Thyroid gland (tissue), 4 donors: ENCODE measurements around the gene TAPBPL. TPM values are rescaled to one million over a fixed set of nuclear protein-coding genes. Genes with fewer than 3 reads are reported as not detected.
A peak's percentile ranks its signal among the peaks of the same experiment; 100 is the strongest.

Source experiments
- DNase-seq, 2 donors: peaks; one replicate each; pipeline ENCODE4 v3.0.0-alpha.2; 2019
- H3K27ac ChIP-seq, 3 donors: fragments of 200-600 bp; sonication (generic); 1 replicate in 2 of 3; 2 replicates in 1 of 3; pipeline ENCODE4 v1.5.1; 2016 to 2019; ENCODE audit warnings: mild to moderate bottlenecking in 1 of 3, moderate library complexity in 1 of 3
- H3K27me3 ChIP-seq: fragments of 200-600 bp; sonication (generic); one replicate; pipeline ENCODE4 v1.5.1; 2019
- H3K36me3 ChIP-seq, 2 donors: fragments of 200-600 bp; sonication (generic); one replicate each; pipeline ENCODE4 v1.5.1; 2016 to 2019
- H3K4me1 ChIP-seq, 2 donors: fragments of 200-600 bp; sonication (generic); one replicate each; pipeline ENCODE4 v1.5.1; 2017 to 2019
- H3K4me3 ChIP-seq, 3 donors: fragments of 200-600 bp; sonication (generic); replicated peaks in 1 of 3; 1 replicate in 2 of 3; 2 replicates in 1 of 3; pipeline ENCODE4 v1.5.1; 2016; ENCODE audit warnings: mild to moderate bottlenecking in 1 of 3
- H3K9me3 ChIP-seq: fragments of 200-600 bp; sonication (generic); one replicate; pipeline ENCODE4 v1.5.1; 2017
- CTCF ChIP-seq, 6 experiments: fragments of 200-600 bp in 3 of 6; fragments of 450-650 bp in 3 of 6; sonication (generic) in 3 of 6; IDR thresholded peaks; one replicate each; pipeline ENCODE4 v1.5.1; 2016 to 2019; ENCODE audit warnings: antibody characterized with exemption in 6 of 6, mild to moderate bottlenecking in 2 of 6, inconsistent platforms in 1 of 6, moderate library complexity in 1 of 6
- POLR2A ChIP-seq, 2 donors: fragments of 450-650 bp; IDR thresholded peaks; one replicate each; pipeline ENCODE4 v1.6.1; 2017; ENCODE audit warnings: antibody characterized with exemption in 2 of 2, mild to moderate bottlenecking in 2 of 2, moderate library complexity in 1 of 2
- WGBS, 2 donors: methylation state at CpG; one replicate each; pipeline ENCODE4 v1.1.5; 2017; 5-methylcytosine and 5-hydroxymethylcytosine counted together
- intact Hi-C: fragments of 100-400 bp; cut with DNase I; formaldehyde crosslinking; loops from one replicate; pipeline ENCODE4 v1.15.1; 2023
- total RNA-seq, 4 donors: library from RNA; depleted of rRNA; stranded (reverse); fragments of >200 nt; gene quantifications; one replicate each; pipeline ENCODE4 v1.2.3, GENCODE V29; 2016

TAPBPL gene
- total RNA-seq, 4 donors from 2014 or later: 29.3 to 70.1 (median 59.4) TPM

- intact Hi-C loops: no loop called here
- WGBS, 2 donors: 3 to 12% methylated on average over 9 of the region's 9 CpGs
These were observed 552 bp downstream of the TAPBPL start for GRCh38 chr12:6452245-6452943.

GRCh38 chr12:6452944-6453630 is 1.2 kb downstream of the TAPBPL start:
- peak overlapping the region in 1 of 3 donors; percentile 74 for H3K4me3 ChIP-seq
- H3K27ac ChIP-seq: peak overlapping the region; percentile 99
- TF ChIP-seq POLR2A (IDR thresholded peaks at IDR 0.05) (no peak), CTCF (IDR thresholded peaks at IDR 0.05) (no peak)
- peaks cover 22 to 35% of the 10 kb centered on the region in 2 donors for H3K4me1 ChIP-seq
- no peaks in the 10 kb centered on the region for H3K9me3 ChIP-seq
- no peaks in the 10 kb centered on the region for H3K27me3 ChIP-seq
- intact Hi-C loops: no loop called here
- peak; percentile 27 to 30 for DNase-seq
- 68 to 72% methylated on average over 12 to 14 of the region's 17 CpGs for WGBS, 2 donors
- peaks cover 10% of the 10 kb centered on the region in 2 donors for H3K36me3 ChIP-seq

More at GRCh38 chr12:6452245-6452943, 552 bp downstream of the TAPBPL start:
- H3K27ac ChIP-seq: peak overlapping the region; percentile 99
- peak; percentile 74 to 86 for DNase-seq
- no peaks in the 10 kb centered on the region for H3K9me3 ChIP-seq
- peak overlapping the region; percentile 13 to 74 (median 21) for H3K4me3 ChIP-seq
- peaks cover 3% of the 10 kb centered on the region in 2 donors for H3K36me3 ChIP-seq
- TF ChIP-seq CTCF (IDR thresholded peaks at IDR 0.05) (no peak), POLR2A (IDR thresholded peaks at IDR 0.05) (peak in 1 of 2 donors; percentile 53)
- H3K27me3 ChIP-seq: no peaks in the 10 kb centered on the region
- H3K4me1 ChIP-seq: peaks cover 29 to 41% of the 10 kb centered on the region in 2 donors

- H3K27ac ChIP-seq: no peak overlapping the region
- 90 to 95% methylated on average over 8 to 12 of the region's 12 CpGs for WGBS, 2 donors
These were observed 5.5 kb downstream of the TAPBPL start for GRCh38 chr12:6457220-6457945.

GRCh38 chr12:6458281-6459003 is 6.6 kb downstream of the TAPBPL start:
- Histone ChIP-seq H3K27ac (no peak overlapping the region), H3K4me1 (peaks cover 0 to 2% of the 10 kb centered on the region in 2 donors), H3K4me3 (no peak overlapping the region), H3K27me3 (no peaks in the 10 kb centered on the region), H3K36me3 (peaks cover 47 to 55% of the 10 kb centered on the region in 2 donors), H3K9me3 (no peaks in the 10 kb centered on the region)
- 92 to 95% methylated on average over 14 of the region's 14 CpGs for WGBS, 2 donors
- intact Hi-C loops: no loop called here
- TF ChIP-seq POLR2A (IDR thresholded peaks at IDR 0.05): no peak
- no peak for TF ChIP-seq CTCF (IDR thresholded peaks at IDR 0.05)
- DNase-seq: no peak

More at GRCh38 chr12:6457220-6457945, 5.5 kb downstream of the TAPBPL start:
- H3K4me3 ChIP-seq: no peak overlapping the region
- no peaks in the 10 kb centered on the region for H3K27me3 ChIP-seq
- peaks cover 7 to 12% of the 10 kb centered on the region in 2 donors for H3K4me1 ChIP-seq
- peaks cover 36 to 47% of the 10 kb centered on the region in 2 donors for H3K36me3 ChIP-seq
- no peak for DNase-seq
- no peaks in the 10 kb centered on the region for H3K9me3 ChIP-seq
- intact Hi-C loops: no loop called here
- no peak for TF ChIP-seq POLR2A (IDR thresholded peaks at IDR 0.05)
- TF ChIP-seq CTCF (IDR thresholded peaks at IDR 0.05): no peak
